ENCODE results near the gene RBPJ.

Gene RBPJ

GRCh38 chr4:26424153-26424552 lies 103.3 kb downstream of the RBPJ start:
- no peak for FAIRE-seq

DNA sequence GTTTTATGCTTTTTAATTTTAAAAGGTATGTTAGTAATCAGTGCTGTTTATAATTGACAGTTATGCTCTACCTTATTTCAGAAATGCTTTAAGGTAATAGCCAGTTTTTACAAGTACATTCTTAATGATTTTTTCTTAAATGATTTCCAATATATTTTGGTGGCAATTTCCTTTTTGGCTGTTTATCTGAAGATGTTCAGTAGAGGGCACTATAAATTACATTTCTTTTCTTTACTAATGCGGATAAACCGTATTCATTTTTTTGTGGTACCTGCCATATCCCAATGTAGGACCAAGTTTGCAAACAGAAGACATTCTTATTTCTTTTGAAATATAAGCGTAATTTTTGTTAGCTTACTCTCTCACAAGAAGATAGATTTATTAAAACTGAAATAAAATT lies 104.0 kb downstream of the RBPJ start:
- peak; percentile 78 for FAIRE-seq

GRCh38 chr4:26425953-26426352 lies 105.1 kb downstream of the RBPJ start:
- no peak for FAIRE-seq

DNA sequence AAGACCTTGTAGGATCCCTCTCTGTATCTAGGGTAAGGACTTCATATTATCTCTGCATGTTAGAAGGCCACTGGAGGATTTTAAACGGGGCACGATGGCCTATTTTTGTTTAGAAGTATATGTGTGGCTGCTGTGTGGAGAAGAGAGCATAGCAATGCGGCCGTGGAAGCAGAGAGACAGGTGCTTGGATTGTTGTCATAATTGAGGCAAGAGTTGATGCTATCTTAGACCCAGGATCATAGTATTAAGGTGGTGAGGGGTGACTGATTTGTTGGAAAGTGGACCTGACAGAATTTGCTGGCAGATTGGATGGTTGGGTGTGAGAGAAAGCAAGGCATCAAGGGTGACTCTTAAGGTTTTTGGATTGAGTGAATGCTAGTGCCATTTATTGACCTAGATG lies 106.1 kb downstream of the RBPJ start:
- FAIRE-seq: no peak

DNA sequence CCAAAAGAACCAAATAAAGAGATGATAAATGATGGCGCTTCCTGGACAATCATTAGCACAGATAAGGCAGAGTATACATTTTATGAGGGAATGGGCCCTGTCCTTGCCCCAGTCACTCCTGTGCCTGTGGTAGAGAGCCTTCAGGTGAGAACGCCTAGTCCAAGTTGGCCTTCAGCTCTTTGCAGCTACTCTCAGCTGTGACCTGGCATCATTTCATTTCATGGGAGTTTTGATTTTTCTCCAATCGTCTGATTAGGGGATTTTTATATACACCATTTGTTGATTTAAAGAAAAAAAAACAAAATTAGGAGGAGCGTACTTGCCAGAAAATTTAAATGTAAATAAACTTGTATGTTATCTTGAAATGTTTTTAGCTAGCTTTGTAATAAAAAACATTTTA lies 109.1 kb downstream of the RBPJ start:
- FAIRE-seq: no peak

DNA sequence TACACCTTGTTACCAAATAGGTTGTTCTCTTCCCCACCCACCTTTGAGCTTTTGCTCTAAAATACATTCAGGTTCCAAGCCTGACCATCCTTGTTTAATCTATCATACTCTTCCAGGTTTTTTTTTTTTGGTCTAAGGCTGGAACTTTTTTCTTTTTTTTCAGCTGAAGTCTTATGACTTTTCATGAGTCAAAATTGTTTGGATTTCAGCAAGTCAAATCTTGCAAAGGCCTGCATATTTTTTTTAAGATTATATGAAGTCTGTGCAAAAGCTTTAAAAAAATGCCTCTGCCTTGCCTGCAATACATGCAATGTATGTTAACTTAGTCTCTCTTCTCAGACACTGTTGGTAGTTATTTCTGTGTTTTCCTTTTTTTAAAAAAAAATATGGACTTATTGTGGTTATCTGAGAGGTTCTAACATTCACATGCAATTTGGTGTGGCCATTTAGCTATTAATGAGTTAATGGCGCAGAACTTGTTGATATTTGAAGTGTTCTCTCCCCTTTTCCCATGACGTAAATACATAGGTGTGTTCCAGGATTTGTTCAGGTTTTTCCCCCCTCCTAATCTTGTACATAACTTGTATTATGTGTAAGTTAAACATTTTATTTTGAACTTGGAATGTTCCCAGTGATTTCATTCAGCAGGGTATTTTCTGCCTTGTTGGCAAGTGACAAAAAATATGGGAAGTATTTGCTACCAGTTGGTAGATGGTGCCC lies 110.8 kb downstream of the RBPJ start:
- FAIRE-seq: no peak

GRCh38 chr4:26432419-26432818 lies 111.6 kb downstream of the RBPJ start:
- no peak for FAIRE-seq

DNA sequence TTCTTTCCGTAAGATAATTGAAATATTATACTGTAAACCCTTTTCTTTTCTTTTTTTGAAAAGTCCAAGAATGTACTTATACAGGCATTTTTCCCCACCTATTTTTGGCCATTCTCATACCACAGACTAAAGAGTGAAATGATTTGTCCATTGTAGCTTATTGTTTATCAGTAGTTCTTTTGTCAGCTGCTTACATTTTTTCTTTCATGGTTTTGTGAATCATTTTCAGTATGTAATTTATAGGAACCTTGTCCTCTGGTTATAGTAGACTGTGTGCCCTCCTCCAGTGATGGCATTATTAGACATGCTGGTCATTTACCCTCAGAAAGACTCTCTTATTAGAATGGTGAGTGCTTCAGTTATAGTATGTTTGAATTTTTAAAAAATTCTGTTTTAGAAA lies 112.7 kb downstream of the RBPJ start:
- peak; percentile 15 for FAIRE-seq

DNA sequence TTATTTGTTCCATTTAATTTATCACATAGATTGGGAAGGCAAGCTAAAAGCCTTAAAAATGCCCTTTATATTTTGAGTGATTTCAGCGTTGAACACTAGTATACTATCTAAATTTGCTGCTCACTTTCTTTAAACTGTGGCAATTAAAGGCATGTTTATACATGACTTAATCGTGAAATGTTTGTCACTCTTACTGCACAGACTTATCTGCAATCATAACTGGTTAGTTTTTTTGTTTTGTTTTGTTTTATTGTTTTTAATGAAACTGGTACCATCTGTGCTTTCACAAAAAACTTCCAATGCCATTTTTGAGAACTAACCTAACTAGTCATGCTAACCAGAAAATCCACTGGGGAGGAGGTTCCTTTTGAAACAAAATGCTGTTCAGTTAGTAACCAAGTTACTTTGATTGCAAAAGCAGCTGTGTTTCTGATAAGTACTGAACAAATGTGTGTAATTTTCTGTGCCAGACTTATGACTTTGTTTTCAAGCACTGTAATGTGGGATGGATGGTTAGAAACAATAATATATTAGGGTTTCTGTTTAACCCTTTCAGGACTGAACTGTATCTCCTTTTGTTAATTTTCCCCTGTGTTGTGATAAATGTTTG lies 113.3 kb downstream of the RBPJ start:
- peak; percentile 23 for FAIRE-seq

- no peak for FAIRE-seq
Measured at GRCh38 chr4:26441102-26441501, 120.3 kb downstream of the RBPJ start.

GRCh38 chr4:26441771-26442170 lies 121.0 kb downstream of the RBPJ start:
- FAIRE-seq: no peak

DNA sequence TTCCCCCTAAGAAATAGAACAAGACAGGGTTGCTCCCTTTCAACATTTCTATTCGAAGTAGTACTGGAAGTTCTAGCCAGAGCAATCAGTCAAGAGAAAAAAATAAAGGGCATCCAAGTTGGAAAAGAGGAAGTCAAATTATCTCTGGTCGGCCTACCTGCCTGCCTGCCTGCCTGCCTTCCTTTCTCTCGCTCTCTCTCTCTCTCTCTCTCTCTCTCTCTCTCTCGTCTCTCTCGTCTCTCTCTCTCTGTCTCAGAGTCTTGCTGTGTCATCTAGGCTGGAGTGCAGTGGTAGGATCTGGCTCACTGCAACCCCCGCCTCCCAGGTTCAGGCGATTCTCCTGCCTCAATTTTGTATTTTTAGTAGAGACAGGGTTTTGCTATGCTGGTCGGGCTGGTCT lies 126.6 kb downstream of the RBPJ start:
- FAIRE-seq: no peak

- no peak for FAIRE-seq
Measured at GRCh38 chr4:26450418-26450817, 129.6 kb downstream of the RBPJ start.

- no peak for FAIRE-seq
Measured at GRCh38 chr4:26451597-26451996, 130.8 kb downstream of the RBPJ start.

DNA sequence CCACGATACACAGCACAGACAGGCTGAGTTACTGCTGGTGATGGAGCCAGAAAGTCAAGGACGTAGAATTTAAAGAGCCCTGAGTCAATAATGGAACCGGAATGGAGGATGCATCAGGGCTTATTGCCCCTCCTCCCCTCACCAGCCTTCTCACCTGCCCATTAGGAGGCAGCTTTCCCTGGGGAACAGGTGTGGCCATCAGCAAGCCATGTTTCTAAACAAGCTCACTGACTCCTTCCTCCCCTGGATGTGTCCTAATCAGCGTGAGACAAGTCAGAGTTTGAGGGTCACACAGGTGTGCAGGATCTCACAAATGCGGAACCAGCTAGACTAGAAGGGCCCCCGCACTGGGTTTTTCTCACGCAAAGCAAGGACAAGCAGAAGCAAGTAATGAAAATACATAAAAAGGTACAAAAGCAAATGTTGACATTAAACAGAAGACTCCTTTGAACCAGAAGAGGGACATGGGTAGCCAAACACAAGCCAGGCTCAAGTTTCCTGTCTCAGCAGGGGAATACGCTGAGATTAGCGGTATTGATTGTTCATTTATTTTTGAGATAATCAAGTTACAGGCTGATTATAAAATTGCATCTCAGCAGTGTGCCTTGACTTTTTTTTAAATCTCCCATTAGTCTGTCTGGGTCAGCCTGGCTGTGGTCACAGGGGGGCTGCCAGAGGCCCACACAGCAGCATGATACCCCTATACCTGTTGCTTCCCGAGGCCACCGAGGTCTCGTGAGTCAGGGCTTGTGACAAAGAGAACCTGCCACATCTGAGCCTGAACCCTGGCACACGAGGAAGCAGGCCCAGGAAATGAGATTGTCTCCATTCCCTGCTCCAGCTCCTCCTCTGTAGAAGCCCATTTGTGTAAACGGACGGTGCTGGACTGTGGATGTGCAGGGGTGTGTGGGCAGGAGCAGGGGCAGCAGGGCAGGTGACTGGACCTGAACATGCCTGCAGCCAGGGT lies 132.0 kb downstream of the RBPJ start:
- FAIRE-seq: no peak

GRCh38 chr4:26454961-26455360 lies 134.1 kb downstream of the RBPJ start:
- FAIRE-seq: no peak

- FAIRE-seq: no peak
Measured at GRCh38 chr4:26455571-26455970, 134.8 kb downstream of the RBPJ start.

DNA sequence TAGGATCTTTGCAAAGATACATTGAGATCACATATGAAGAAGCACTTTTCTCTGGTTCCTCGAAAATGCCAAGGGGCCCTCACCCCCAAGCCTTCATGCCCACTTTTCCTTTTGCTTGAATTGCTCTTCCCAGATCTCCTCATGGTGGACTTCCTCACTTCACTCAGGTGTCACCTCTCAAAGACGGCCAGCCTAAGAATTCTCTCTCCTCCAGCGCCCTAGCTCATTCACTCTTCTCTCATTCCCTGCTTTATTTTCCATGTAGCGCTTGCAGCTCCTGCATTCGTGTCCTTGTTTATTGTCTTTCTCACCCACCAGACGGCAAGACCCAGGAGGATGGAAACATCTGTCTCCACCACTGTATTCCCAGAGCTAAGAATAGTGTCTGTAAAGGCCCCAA lies 136.6 kb downstream of the RBPJ start:
- no peak for FAIRE-seq

GRCh38 chr4:26458157-26458561 lies 137.3 kb downstream of the RBPJ start:
- FAIRE-seq: no peak

DNA sequence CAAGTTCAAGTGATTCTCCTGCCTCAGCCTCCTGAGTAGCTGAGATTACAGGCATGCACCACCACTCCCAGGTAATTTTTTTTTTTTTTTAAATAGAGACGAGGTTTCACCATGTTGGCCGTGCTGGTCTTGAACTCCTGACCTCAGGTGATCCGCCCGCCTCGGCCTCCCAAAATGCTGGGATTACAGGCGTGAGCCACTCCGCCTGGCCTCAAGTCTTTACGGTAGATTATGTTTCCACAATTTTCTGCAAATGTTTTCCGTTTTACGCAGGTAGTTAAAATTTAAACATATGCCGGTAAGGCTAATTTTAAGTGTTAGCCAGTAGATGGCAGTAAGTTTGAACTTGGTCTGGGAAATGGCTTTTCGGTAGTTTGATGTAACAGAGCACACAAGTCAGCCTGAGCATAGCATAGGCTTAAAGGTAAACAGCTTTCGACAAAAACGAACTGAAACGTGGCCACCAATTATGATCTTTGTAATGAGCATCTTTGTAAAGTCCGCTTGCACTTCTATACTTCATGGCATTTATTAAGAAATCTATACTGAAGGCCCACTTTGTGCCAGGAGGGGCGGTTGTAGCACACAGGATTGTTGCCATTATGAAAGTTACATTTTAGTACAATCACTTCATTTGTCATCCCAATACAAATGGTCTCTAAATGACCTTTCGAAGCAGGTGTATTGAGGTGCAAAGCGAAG lies 138.4 kb downstream of the RBPJ start:
- FAIRE-seq: peak; percentile 96

GRCh38 chr4:26459756-26460530 lies 139.1 kb downstream of the RBPJ start:
- no peak for FAIRE-seq

DNA sequence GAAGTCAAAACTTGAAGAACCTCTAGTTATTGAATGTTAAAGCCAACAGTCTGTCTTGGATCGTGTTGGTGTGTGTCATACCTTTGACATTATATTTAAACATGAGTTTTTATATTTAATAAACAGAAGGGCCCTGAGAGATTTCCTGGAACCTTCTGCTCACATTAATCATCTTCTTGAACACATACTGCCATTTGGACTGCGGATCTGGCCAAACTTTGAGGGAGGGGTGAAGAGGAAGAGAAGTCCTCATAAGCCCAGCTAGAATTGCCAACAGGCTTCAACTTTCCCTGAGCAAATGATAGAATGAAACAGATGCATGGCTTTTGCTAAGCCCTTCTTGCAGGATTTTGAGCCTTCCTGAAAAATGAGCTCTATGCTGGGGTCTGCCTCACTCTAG lies 142.1 kb downstream of the RBPJ start:
- no peak for FAIRE-seq

Measured in G401.6 (cell line).